GM19238 (cell line): ENCODE data around the gene HPX.

Experiments used
- DNase-seq: peaks from one replicate; pipeline ENCODE4 v3.0.0; 2011; ENCODE audit warnings: low spot score; ENCODE audit not compliant: insufficient read length

The HPX gene

GRCh38 chr11:6391537-6392134 lies 49.2 kb downstream of the HPX start:
- no peak for DNase-seq

- no peak for DNase-seq
Measured at GRCh38 chr11:6390718-6391469, 49.9 kb downstream of the HPX start.

- DNase-seq = peak; percentile 82
Measured at GRCh38 chr11:6389905-6390717, 50.7 kb downstream of the HPX start, which contains the start of gene SMPD1. SMPD1 (plus strand) TSS chr11:6390474; CDS start chr11:6390599, 125 bp downstream.

DNA sequence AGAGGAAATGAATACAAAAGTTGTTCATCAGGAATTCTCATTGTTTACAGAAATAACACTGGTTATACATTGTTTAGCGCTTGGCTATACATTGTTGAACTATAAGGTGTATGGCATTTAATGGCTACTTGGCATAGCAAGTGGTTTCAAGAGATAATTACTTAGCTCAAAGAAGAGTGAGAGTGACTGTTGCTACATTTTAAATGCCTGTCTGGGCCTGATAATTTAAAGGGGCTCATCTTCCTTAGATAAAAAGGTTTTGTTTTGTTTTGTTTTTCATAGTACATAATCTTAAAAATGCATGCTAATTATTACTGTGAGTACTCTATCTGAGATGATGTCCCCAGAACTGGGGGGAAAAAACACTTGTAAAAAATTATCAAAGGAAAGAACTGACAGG lies 52.0 kb downstream of the HPX start:
- DNase-seq = no peak

- no peak for DNase-seq
Measured at GRCh38 chr11:6387811-6388599, 52.8 kb downstream of the HPX start.

DNA sequence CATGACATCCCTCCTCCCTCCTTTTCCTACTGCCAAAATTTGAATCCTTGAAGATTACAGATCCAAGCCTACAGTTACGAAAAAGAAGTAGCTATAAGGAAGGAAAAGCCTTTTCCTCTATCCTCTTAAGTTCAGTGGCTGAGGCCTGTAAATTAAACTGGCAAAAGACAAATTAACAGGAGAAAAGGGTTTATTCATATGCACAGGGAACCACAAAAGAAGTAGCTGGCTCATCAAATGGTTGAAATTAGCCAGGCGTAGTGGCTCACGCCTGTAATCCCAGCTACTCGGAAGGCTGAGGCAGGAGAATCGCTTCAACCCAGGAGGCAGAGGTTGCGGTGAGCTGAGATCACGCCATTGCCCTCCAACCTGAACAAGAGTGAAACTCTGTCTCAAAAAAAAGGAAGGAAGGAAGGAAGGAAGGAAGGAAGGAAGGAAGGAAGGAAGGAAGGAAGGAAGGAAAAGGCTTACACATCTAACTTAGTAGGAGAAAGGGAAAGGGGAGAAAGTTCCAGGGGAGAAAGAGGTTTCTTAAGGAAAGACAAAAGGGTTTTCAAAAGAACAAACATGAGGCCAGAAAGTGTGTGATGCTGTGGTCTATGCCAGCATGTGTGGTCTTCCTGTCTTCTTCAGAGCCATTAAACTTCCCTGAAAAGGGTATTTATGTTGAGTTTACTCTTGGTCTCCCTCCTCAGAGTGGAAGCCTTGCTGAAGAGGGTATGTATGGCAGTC lies 55.6 kb downstream of the HPX start:
- DNase-seq = no peak
